Measurements from ENCODE around the gene AARS2.
"Not testable (repeated sequence)": the region's sequence is repeated elsewhere in the genome, so short reads cannot be mapped to it uniquely, and the experiment has no call there.

Gene AARS2

GRCh38 chr6:44329858-44330257, 16.7 kb upstream of the AARS2 start:
- DNase-seq (ENCODE audit: low read depth) = no peak

GRCh38 chr6:44328203-44328602, 15.1 kb upstream of the AARS2 start:
- not testable (repeated sequence) for DNase-seq (ENCODE audit: low read depth)

GRCh38 chr6:44327760-44328159, 14.6 kb upstream of the AARS2 start:
- DNase-seq (ENCODE audit: low read depth) = no peak

GRCh38 chr6:44327096-44327495, 13.9 kb upstream of the AARS2 start:
- no peak for DNase-seq (ENCODE audit: low read depth)

- DNase-seq (ENCODE audit: low read depth) = no peak
These were observed 8.1 kb upstream of the AARS2 start for GRCh38 chr6:44321210-44321609.

GRCh38 chr6:44317136-44317631, 4.0 kb upstream of the AARS2 start:
- DNase-seq (ENCODE audit: low read depth) = not testable (repeated sequence)

GRCh38 chr6:44316481-44316880, 3.3 kb upstream of the AARS2 start:
- no peak for DNase-seq (ENCODE audit: low read depth)

GRCh38 chr6:44315951-44316350, 2.8 kb upstream of the AARS2 start:
- DNase-seq (ENCODE audit: low read depth) = no peak

GRCh38 chr6:44315516-44315915, 2.4 kb upstream of the AARS2 start:
- DNase-seq (ENCODE audit: low read depth) = no peak

- DNase-seq (ENCODE audit: low read depth) = not testable (repeated sequence)
These were observed 1.5 kb upstream of the AARS2 start for GRCh38 chr6:44314657-44315056.

GRCh38 chr6:44311767-44312166, 1.4 kb downstream of the AARS2 start:
- DNase-seq (ENCODE audit: low read depth) = no peak

GRCh38 chr6:44311304-44311703, 1.8 kb downstream of the AARS2 start:
- no peak for DNase-seq (ENCODE audit: low read depth)

- no peak for DNase-seq (ENCODE audit: low read depth)
These were observed 2.9 kb downstream of the AARS2 start for GRCh38 chr6:44310241-44310640.

- DNase-seq (ENCODE audit: low read depth) = no peak
These were observed 3.5 kb downstream of the AARS2 start for GRCh38 chr6:44309631-44310030.

- DNase-seq (ENCODE audit: low read depth) = peak; percentile 85
These were observed 4.1 kb downstream of the AARS2 start for GRCh38 chr6:44309092-44309491.

- DNase-seq (ENCODE audit: low read depth) = no peak
These were observed 5.9 kb downstream of the AARS2 start for GRCh38 chr6:44307217-44307616.

GRCh38 chr6:44306710-44307109, 6.4 kb downstream of the AARS2 start:
- no peak for DNase-seq (ENCODE audit: low read depth)

GRCh38 chr6:44305200-44305725, 7.9 kb downstream of the AARS2 start:
- DNase-seq (ENCODE audit: low read depth) = no peak

GRCh38 chr6:44304282-44305199, 8.6 kb downstream of the AARS2 start:
- DNase-seq (ENCODE audit: low read depth) = no peak

- no peak for DNase-seq (ENCODE audit: low read depth)
These were observed 9.3 kb downstream of the AARS2 start for GRCh38 chr6:44303842-44304241.

GRCh38 chr6:44302856-44303255, 10.3 kb downstream of the AARS2 start:
- no peak for DNase-seq (ENCODE audit: low read depth)

GRCh38 chr6:44301782-44302564, 11.2 kb downstream of the AARS2 start:
- no peak for DNase-seq (ENCODE audit: low read depth)

GRCh38 chr6:44301106-44301505, 12.0 kb downstream of the AARS2 start:
- no peak for DNase-seq (ENCODE audit: low read depth)

Measured in GM04504 (cell line).